ENCODE results near the gene ATP6V0D1. TPM values are rescaled to one million over a fixed set of nuclear protein-coding genes. Genes with fewer than 3 reads are reported as not detected.
A peak's percentile ranks its signal among the peaks of the same experiment; 100 is the strongest.

ATP6V0D1 gene
- total RNA-seq, 1 experiment from 2014 or later, result 76.6 TPM

DNA sequence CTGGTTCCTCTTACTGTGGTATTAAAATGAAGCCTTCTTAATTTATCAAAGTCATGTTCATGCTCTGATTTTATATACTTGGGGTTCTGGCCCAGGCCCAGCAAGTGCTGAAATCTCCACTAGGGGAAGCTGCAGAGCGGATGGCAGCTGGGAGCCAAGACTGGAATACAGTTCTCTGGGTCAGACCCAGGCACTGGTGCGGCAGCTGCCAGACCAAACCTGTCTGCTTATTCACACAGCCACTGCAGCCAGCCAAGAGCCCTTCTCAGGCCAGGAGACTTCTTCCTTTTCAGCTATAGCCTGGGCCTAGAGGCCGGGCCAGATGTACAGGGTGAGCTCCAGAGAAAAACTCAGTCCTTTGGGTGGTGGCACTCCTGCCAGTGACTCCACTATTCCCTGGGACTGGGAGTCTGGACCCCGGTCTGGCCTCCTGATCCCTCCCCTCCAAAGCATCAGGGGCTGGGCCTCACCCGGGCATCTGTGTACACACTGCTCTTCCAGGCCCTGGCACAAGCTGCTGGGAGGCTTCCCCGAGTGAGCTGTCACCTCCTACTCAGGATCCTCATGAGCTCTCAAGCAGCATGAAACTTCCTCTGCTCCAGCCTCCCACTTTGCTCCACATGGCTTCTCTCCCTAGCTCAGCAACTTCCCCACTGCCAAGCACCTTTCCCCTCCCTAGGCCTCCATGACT, 24.4 kb downstream of the ATP6V0D1 start:
- CTCF ChIA-PET, result interaction anchor here (0.6 kb wide), 1 partner anchor 21 kb away, joined by 4 read pairs; no protein-coding TSS in a partner anchor
- H3K36me3 ChIP-seq (ENCODE audit: low read depth, low read length), result no peaks in the 10 kb centered on the region
- H3K4me2 ChIP-seq (ENCODE audit: low read length), result no peak overlapping the region
- no peak overlapping the region for H2AFZ ChIP-seq (ENCODE audit: low read length)
- H3K4me3 ChIP-seq (ENCODE audit: low read length), result no peak overlapping the region
- ATAC-seq, result no peak
- no peaks in the 10 kb centered on the region for H3K9me3 ChIP-seq (ENCODE audit: low read length)
- no peaks in the 10 kb centered on the region for H3K9me2 ChIP-seq (replicated peaks; ENCODE audit: low read length)
- H3F3A ChIP-seq (ENCODE audit: low read length, unreplicated experiment), result no peaks in the 10 kb centered on the region
- intact Hi-C loops (cut with micrococcal nuclease), result no loop called here
- no peak overlapping the region for H3K9ac ChIP-seq (ENCODE audit: low read length)
- POLR2A ChIA-PET (ENCODE audit: unreplicated experiment), result no interaction called here
- H3K4me1 ChIP-seq (ENCODE audit: insufficient read depth, low read length), result no peaks in the 10 kb centered on the region
- H4K20me1 ChIP-seq (ENCODE audit: low read length), result no peaks in the 10 kb centered on the region
- H3K27ac ChIP-seq (ENCODE audit: low read length), result no peak overlapping the region
- no peaks in the 10 kb centered on the region for H3K27me3 ChIP-seq (ENCODE audit: low read length)
- DNase-seq, result no peak
- TF ChIP-seq EZH2 (IDR thresholded peaks at IDR 0.05; ENCODE audit: low read length, unreplicated experiment) (no peak), CTCF (conservative IDR thresholded peaks at IDR 0.05; ENCODE audit: low read depth, low read length) (peak; percentile 46)
- BruUV-seq (replicated peaks), result no TSS peak
- H3K79me2 ChIP-seq (ENCODE audit: low read length), result no peaks in the 10 kb centered on the region

GRCh38 chr16:67454852-67455251, 26.1 kb downstream of the ATP6V0D1 start:
- no peak for DNase-seq
- BruUV-seq (replicated peaks), result no TSS peak
- POLR2A ChIA-PET (ENCODE audit: unreplicated experiment), result no interaction called here
- Histone ChIP-seq H3K9me3 (ENCODE audit: low read length) (no peaks in the 10 kb centered on the region), H3K79me2 (ENCODE audit: low read length) (no peaks in the 10 kb centered on the region), H3K36me3 (ENCODE audit: low read depth, low read length) (no peaks in the 10 kb centered on the region), H3K27me3 (ENCODE audit: low read length) (no peaks in the 10 kb centered on the region), H3K9ac (ENCODE audit: low read length) (no peak overlapping the region), H3K4me3 (ENCODE audit: low read length) (no peak overlapping the region), H3K9me2 (replicated peaks; ENCODE audit: low read length) (no peaks in the 10 kb centered on the region), H3K27ac (ENCODE audit: low read length) (no peak overlapping the region), H3K4me1 (ENCODE audit: insufficient read depth, low read length) (no peaks in the 10 kb centered on the region), H3K4me2 (ENCODE audit: low read length) (no peak overlapping the region), H2AFZ (ENCODE audit: low read length) (no peak overlapping the region), H3F3A (ENCODE audit: low read length, unreplicated experiment) (no peaks in the 10 kb centered on the region), H4K20me1 (ENCODE audit: low read length) (no peaks in the 10 kb centered on the region)
- no peak for ATAC-seq
- TF ChIP-seq EZH2 (IDR thresholded peaks at IDR 0.05; ENCODE audit: low read length, unreplicated experiment) (no peak), CTCF (conservative IDR thresholded peaks at IDR 0.05; ENCODE audit: low read depth, low read length) (no peak), EZH2phosphoT487 (IDR thresholded peaks at IDR 0.05; ENCODE audit: borderline replicate concordance, low read length) (no peak)
- CTCF ChIA-PET, result interaction anchor here (0.7 kb wide), 1 partner anchor 24 kb away, joined by 4 read pairs; the partner anchor contains the start of gene HSD11B2
- intact Hi-C loops (cut with micrococcal nuclease), result no loop called here

DNA sequence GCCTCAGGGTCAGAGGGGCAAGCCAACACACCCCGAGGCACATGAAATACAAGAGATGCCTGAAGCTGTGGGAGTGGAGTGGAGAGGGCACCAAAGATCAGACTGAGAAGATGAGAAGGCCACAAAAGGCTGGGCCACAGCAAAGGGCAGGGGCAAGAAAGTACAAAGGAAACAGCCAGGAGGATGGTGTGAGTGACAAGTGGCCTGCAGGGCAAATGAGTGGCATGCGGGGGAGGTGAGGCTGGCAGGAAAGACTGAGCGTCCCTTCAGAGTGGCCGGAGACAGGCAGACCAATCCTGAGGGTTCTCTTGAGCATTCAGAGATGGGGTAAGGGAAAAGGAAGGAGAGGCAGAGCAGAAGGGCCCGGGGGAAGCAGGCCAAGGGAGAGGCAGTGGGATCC, 26.9 kb downstream of the ATP6V0D1 start:
- ChIA-PET POLR2A (ENCODE audit: unreplicated experiment) (no interaction called here), CTCF (no interaction called here)
- Histone ChIP-seq H3K4me3 (ENCODE audit: low read length) (no peak overlapping the region), H3K36me3 (ENCODE audit: low read depth, low read length) (no peaks in the 10 kb centered on the region), H3F3A (ENCODE audit: low read length, unreplicated experiment) (no peaks in the 10 kb centered on the region), H3K4me1 (ENCODE audit: insufficient read depth, low read length) (no peaks in the 10 kb centered on the region), H3K9me3 (ENCODE audit: low read length) (no peaks in the 10 kb centered on the region), H3K4me2 (ENCODE audit: low read length) (no peak overlapping the region), H2AFZ (ENCODE audit: low read length) (no peak overlapping the region), H3K9me2 (replicated peaks; ENCODE audit: low read length) (no peaks in the 10 kb centered on the region), H4K20me1 (ENCODE audit: low read length) (no peaks in the 10 kb centered on the region), H3K27ac (ENCODE audit: low read length) (no peak overlapping the region), H3K9ac (ENCODE audit: low read length) (no peak overlapping the region), H3K27me3 (ENCODE audit: low read length) (no peaks in the 10 kb centered on the region), H3K79me2 (ENCODE audit: low read length) (no peaks in the 10 kb centered on the region)
- TF ChIP-seq EZH2 (IDR thresholded peaks at IDR 0.05; ENCODE audit: low read length, unreplicated experiment) (no peak), EZH2phosphoT487 (IDR thresholded peaks at IDR 0.05; ENCODE audit: borderline replicate concordance, low read length) (no peak), CTCF (conservative IDR thresholded peaks at IDR 0.05; ENCODE audit: low read depth, low read length) (no peak)
- ATAC-seq, result no peak
- DNase-seq, result no peak
- no TSS peak for BruUV-seq (replicated peaks)
- intact Hi-C loops (cut with micrococcal nuclease), result no loop called here

All from PC-3 (cell line).